GM13977 (cell line): ENCODE measurements around the gene LRP5.
"Not testable (repeated sequence)": the region's sequence is repeated elsewhere in the genome, so short reads cannot be mapped to it uniquely, and the experiment has no call there.

Source experiments
- DNase-seq: peaks from one replicate; pipeline ENCODE4 v3.0.0; 2012; ENCODE audit warnings: low spot score
- in situ Hi-C: fragments of 300-500 bp; cut with MboI; formaldehyde crosslinking; loops from one replicate; pipeline ENCODE4 v1.12.0; 2022; ENCODE audit warnings: low sequenced_read_pairs, low pct_unique_long_range_greater_than_20kb, mixed read lengths, inconsistent platforms; ENCODE audit not compliant: unreplicated experiment
- TF ChIP-seq, protein P1 (sequence below): IDR thresholded peaks from 2 replicates; pipeline ENCODE4 v1.5.1; 2012; ENCODE audit warnings: mild to moderate bottlenecking, control low read depth; ENCODE audit not compliant: insufficient read depth; ENCODE audit errors: extremely low read depth, missing control alignments

LRP5 gene

DNA sequence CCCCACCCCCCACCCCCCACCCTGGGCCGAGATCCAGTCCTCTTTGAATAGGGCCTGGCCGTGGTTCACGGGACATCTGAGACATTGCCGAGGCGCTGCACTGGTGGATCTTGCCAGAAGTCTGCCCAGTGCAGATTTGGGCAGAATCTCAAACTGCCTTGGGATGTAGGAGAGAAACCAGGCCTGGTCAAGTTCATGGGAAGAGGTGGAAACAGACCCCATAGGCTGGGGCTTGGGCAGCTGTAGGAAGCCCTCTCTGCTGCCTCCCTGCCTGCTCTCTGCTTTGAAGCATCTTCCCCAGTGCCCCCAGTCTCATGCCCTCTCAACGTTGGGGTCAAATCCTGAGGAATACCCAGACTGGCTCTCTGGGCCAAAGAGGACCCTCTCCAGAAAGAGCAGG is 132.2 kb downstream of the LRP5 start:
- in situ Hi-C loops = no loop called here
- TF ChIP-seq, protein P1, sequence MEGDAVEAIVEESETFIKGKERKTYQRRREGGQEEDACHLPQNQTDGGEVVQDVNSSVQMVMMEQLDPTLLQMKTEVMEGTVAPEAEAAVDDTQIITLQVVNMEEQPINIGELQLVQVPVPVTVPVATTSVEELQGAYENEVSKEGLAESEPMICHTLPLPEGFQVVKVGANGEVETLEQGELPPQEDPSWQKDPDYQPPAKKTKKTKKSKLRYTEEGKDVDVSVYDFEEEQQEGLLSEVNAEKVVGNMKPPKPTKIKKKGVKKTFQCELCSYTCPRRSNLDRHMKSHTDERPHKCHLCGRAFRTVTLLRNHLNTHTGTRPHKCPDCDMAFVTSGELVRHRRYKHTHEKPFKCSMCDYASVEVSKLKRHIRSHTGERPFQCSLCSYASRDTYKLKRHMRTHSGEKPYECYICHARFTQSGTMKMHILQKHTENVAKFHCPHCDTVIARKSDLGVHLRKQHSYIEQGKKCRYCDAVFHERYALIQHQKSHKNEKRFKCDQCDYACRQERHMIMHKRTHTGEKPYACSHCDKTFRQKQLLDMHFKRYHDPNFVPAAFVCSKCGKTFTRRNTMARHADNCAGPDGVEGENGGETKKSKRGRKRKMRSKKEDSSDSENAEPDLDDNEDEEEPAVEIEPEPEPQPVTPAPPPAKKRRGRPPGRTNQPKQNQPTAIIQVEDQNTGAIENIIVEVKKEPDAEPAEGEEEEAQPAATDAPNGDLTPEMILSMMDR = no peak
- DNase-seq = no peak

DNA sequence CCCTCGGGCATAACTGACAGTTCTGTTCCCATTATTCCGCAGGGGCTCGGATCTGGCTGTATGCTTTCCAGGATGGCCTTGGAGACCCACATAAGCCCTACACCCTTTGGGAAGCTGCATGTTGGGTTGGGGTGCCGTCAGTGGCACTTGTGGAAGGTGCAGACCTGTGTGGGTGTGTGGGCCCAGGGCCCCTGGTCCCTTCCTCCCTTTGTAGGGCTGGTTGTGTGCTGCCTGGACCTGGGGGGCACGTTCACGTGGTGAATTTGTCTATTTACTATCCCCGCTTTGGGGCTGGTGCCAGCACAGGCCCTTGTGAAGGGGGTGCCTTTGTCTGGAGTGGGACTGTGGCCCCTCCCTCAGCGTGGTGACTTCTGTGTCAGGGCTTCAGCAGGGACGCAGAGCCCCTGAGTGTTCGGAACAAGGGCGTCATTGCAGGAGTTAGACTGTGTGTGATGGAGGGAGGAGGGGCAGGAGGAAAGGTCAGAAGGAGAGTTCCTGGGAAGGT is 133.2 kb downstream of the LRP5 start:
- TF ChIP-seq, protein P1 = no peak
- no peak for DNase-seq
- in situ Hi-C loops = no loop called here

DNA sequence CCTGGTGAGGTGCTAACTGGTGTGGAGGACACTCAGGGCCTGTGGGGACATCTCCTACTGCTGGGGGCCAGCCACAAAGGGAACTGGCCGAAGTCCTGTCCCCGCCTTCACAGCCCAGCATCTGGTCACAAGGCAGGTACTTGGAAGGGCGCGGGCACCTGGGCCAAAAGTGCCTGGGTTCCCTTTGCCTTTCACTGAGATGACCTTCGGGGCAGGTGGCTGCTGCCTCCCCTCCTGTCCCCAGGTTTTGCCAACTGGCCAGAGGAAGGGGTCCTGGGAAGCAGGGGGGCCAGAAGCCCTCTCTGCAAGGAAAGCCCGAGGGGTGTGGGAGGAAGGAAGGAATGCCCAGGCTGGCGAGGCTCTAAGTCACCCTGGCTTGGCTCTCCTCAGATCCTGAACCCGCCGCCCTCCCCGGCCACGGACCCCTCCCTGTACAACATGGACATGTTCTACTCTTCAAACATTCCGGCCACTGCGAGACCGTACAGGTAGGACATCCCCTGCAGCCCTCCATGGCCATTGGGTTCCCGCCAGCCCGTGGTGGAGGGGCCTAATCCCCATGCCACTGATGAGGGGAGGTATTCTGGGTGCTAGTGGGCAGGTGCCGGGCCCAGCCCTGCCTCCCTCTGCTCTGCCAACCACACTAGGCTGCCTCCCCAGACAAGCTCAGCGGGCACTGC is 133.8 kb downstream of the LRP5 start:
- in situ Hi-C loops = no loop called here
- no peak for DNase-seq
- TF ChIP-seq, protein P1 = no peak

DNA sequence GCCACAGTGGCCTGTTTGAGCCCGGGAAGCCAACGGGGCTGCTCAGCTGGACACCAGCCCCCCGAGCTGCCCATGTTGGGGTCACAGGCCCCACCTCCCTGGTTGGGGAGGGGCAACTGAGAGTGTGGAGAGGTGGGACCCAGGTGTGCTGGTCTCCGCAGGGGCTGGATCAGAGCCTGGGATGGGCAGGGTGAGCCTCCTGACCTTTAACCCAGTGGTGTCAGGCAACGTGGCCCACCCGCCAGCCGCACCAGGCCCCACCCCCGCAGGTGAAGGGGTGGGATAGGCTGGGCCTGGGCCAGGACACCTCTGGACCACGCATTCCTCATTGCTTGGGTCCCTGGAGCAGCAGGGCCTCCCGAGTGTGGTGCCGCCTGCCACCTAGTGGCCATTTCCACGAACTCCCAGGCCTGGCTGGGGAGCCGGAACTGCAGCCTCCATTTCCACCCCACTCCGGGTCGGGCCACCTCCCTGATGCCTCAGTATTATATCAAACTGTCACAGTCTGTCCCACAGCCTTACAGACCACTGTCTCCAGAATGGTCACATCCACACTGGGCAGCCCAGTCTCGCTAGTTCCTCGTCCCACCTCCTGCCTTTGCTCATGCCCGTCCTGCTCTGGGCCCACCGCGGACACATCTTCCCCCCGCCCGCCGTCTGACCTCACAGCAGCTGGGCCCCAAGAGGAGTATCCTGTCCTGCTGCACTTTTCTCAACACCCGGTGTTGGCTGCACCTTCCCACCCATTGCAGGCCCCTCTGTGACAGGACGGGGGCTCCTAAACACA is 134.8 kb downstream of the LRP5 start:
- peak; percentile 90 for DNase-seq
- in situ Hi-C loops = no loop called here
- TF ChIP-seq, protein P1 = peak; percentile 97

DNA sequence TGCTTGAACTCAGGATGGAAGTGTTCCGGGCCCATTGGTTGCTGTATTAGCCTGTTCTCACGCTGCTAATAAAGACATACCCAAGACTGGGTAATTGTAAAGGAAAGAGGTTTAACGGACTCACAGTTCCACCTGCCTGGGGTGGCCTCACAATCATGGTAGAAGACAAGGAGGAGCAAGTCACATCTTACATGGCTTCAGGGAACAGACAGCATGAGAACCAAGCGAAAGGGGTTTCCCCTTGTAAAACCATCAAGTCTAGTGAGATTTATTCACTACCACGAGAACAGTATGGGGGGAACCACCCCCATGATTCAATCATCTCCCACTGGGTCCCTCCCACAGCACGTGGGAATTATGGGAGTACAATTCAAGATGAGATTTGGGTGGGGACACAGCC is 135.5 kb downstream of the LRP5 start:
- DNase-seq, in situ Hi-C loops: not testable (repeated sequence)

DNA sequence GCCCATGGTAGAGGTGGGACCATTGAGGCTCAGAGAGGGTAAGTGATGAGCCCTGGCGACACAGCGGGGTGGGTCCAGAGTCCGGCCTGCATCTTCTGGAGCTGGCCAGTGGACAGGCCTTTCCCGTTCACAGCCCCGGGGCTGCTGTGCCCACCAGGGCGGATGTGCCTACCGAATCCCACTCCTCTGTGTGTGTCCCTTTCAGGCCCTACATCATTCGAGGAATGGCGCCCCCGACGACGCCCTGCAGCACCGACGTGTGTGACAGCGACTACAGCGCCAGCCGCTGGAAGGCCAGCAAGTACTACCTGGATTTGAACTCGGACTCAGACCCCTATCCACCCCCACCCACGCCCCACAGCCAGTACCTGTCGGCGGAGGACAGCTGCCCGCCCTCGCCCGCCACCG is 136.2 kb downstream of the LRP5 start:
- in situ Hi-C loops = no loop called here
- TF ChIP-seq, protein P1 = no peak
- DNase-seq = no peak

DNA sequence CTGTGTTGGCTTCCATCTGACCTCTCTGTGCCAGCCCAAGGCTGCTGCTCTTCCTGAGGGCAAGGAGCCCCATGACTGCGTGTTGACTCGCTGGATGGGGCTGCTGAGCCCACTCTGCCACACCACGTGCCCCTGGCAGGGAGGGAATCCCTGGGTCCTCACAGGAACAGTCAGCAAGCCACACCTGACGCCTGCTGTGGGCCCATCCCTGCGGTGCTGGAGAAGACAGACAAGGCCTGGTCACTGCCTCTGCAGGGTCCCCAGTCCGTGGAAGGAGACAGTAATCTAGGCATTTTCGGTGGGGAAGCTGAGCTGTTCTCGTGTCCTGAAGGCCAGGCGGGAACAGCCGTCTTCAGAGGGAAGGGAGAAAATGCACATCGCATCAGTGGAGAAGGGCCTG is 137.6 kb downstream of the LRP5 start:
- no peak for DNase-seq
- in situ Hi-C loops = no loop called here

More for the DNA sequence above, 137.6 kb downstream of the LRP5 start:
- TF ChIP-seq, protein P1 = no peak
